ENCODE results near the gene GHR. TPM values are rescaled to one million over a fixed set of nuclear protein-coding genes. Genes with fewer than 3 reads are reported as not detected.

GHR gene
- polyA plus RNA-seq, 3 donors: not detected

GRCh38 chr5:42621662-42622061, 198.4 kb downstream of the GHR start:
- no peaks in the 10 kb centered on the region for H3K9me3 ChIP-seq (replicated peaks in 1 of 2; ENCODE audit: control insufficient read depth in 1 of 2, insufficient read depth in 1 of 2, low read length in 2 of 2)
- Mint-ChIP-seq H3K4me1 (peaks cover 25% of the 10 kb centered on the region), H3K27ac (peak overlapping the region; percentile 2 to 83 (median 58)), H3K9me3 (no peaks in the 10 kb centered on the region), H3K36me3 (no peaks in the 10 kb centered on the region), H3K27me3 (ENCODE audit: low read depth in 3 of 3) (peaks cover under 1 to 4% (median 1%) of the 10 kb centered on the region in 3 donors), H3K4me3 (peak overlapping the region in 1 of 2 donors; percentile 20)
- H3K27me3 ChIP-seq (ENCODE audit: control insufficient read depth in 2 of 2, insufficient read depth in 2 of 2, low read length in 2 of 2): no peaks in the 10 kb centered on the region
- peak overlapping the region in 1 of 3 experiments; percentile 29 for H3K4me3 ChIP-seq (replicated peaks in 1 of 3; ENCODE audit: low read depth in 2 of 3, low read length in 3 of 3)
- H3K9ac ChIP-seq (ENCODE audit: insufficient read depth, low read length, poor library complexity, severe bottlenecking): no peak overlapping the region
- peaks cover 21% of the 10 kb centered on the region in 2 donors for H3K4me1 ChIP-seq (ENCODE audit: control insufficient read depth in 1 of 2, insufficient read depth in 2 of 2, low read length in 2 of 2)
- H4K20me1 ChIP-seq (ENCODE audit: insufficient read depth, low read length): no peaks in the 10 kb centered on the region
- peak overlapping the region; percentile 25 to 78 for H3K27ac ChIP-seq (ENCODE audit: low read depth in 1 of 2, low read length in 2 of 2)
- H3K4me2 ChIP-seq (replicated peaks; ENCODE audit: extremely low read depth, low read length, poor library complexity, severe bottlenecking): peak overlapping the region; percentile 40
- peak in 1 of 3 donors; percentile 1 for DNase-seq
- no peak for TF ChIP-seq CTCF (IDR thresholded peaks at IDR 0.05)
- no peaks in the 10 kb centered on the region for H3K36me3 ChIP-seq (replicated peaks in 1 of 2; ENCODE audit: control insufficient read depth in 1 of 2, insufficient read depth in 2 of 2, low read length in 2 of 2)
- no peaks in the 10 kb centered on the region for H3K79me2 ChIP-seq (ENCODE audit: insufficient read depth, low read length)
- peak overlapping the region; percentile 67 for H2AFZ ChIP-seq (ENCODE audit: insufficient read depth, low read depth, low read length, poor library complexity, severe bottlenecking)
- intact Hi-C loops (cut with micrococcal nuclease): no loop called here
- no CpG with 5 or more reads among the region's 1 CpG for WGBS (ENCODE audit: insufficient coverage)

DNA sequence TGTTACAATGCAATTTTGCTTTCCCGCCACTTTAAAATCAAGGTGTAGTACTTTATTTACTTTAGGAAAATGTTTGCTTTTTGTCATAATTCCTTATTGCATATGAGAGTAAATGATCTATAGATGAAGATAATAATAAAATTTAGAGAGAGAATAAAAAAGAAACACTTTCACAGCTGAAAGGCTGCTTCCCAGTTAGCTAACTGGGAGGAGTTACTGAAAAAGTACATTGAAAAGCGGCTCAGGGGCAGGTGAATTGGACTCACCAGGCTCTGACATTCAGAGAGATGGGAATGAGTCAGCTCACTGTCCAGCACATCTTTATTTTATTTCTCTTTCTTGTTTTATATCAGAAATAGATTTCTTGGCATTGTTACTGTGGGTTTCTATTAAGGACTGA, 201.7 kb downstream of the GHR start:
- Mint-ChIP-seq H3K4me1 (peaks cover 25% of the 10 kb centered on the region), H3K36me3 (no peaks in the 10 kb centered on the region), H3K4me3 (no peak overlapping the region), H3K27ac (no peak overlapping the region), H3K9me3 (no peaks in the 10 kb centered on the region), H3K27me3 (ENCODE audit: low read depth in 3 of 3) (peaks cover 0 to 2% (median 1%) of the 10 kb centered on the region in 3 donors)
- Histone ChIP-seq H4K20me1 (ENCODE audit: insufficient read depth, low read length) (no peaks in the 10 kb centered on the region), H3K4me1 (ENCODE audit: control insufficient read depth in 1 of 2, insufficient read depth in 2 of 2, low read length in 2 of 2) (peaks cover 21% of the 10 kb centered on the region in 2 donors), H2AFZ (ENCODE audit: insufficient read depth, low read depth, low read length, poor library complexity, severe bottlenecking) (no peak overlapping the region), H3K27ac (ENCODE audit: low read depth in 1 of 2, low read length in 2 of 2) (no peak overlapping the region), H3K9ac (ENCODE audit: insufficient read depth, low read length, poor library complexity, severe bottlenecking) (no peak overlapping the region), H3K9me3 (replicated peaks in 1 of 2; ENCODE audit: control insufficient read depth in 1 of 2, insufficient read depth in 1 of 2, low read length in 2 of 2) (no peaks in the 10 kb centered on the region), H3K36me3 (replicated peaks in 1 of 2; ENCODE audit: control insufficient read depth in 1 of 2, insufficient read depth in 2 of 2, low read length in 2 of 2) (no peaks in the 10 kb centered on the region), H3K4me2 (replicated peaks; ENCODE audit: extremely low read depth, low read length, poor library complexity, severe bottlenecking) (no peak overlapping the region), H3K4me3 (replicated peaks in 1 of 3; ENCODE audit: low read depth in 2 of 3, low read length in 3 of 3) (no peak overlapping the region), H3K27me3 (ENCODE audit: control insufficient read depth in 2 of 2, insufficient read depth in 2 of 2, low read length in 2 of 2) (no peaks in the 10 kb centered on the region), H3K79me2 (ENCODE audit: insufficient read depth, low read length) (no peaks in the 10 kb centered on the region)
- no peak for TF ChIP-seq CTCF (IDR thresholded peaks at IDR 0.05)
- no CpG with 5 or more reads among the region's 2 CpGs for WGBS (ENCODE audit: insufficient coverage)
- intact Hi-C loops (cut with micrococcal nuclease): no loop called here
- DNase-seq: no peak
